DOHH2 (cell line): ENCODE data around the gene MCF2L.

ENCODE experiments used
- EZH2phosphoT487 ChIP-seq: fragments of 200-600 bp; sonication (generic); IDR thresholded peaks from 2 replicates; pipeline ENCODE4 v1.6.1; 2017; ENCODE audit warnings: borderline replicate concordance, mild to moderate bottlenecking, antibody characterized with exemption, low read length, moderate library complexity, mixed read lengths
- TF ChIP-seq, protein P1 (sequence below): fragments of 200-600 bp; sonication (generic); IDR thresholded peaks from one replicate; pipeline ENCODE4 v1.5.1; 2014; ENCODE audit warnings: antibody characterized with exemption, mild to moderate bottlenecking, low read depth, low read length; ENCODE audit not compliant: poor library complexity, severe bottlenecking

DNA sequence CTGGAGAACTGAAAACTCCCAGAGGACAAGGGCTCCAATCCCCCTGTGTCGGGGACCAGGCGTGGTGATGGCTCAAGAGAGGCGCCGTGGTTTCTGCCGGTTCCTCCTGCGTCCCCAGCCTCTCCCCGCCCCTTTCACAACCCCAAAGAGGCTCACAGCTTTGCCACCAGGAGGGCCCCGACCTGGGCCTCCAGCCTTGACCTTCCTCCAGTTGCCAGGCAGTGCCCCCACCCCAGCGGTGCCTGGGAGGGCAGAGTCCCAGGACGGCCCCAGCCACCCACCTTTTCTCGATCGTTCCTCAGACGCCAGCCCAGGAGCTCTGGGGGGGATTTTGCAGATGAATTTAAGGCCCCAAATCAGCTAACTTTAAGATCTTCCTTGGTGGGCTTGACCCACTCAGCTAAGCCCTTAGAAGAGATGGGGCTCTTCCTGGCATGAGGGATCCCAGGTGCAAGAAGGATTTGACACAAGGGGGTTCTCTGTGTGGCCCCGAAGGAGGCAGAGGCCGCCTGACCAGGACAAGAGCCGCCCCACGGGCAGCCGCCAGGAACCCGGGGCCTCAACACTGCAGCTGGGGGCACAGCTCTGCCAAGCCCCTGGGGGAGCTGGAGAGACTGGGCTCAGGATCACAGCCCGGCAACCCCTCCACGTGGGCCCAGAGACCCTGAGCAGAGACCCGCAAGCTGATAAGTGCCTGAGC, 47.0 kb downstream of the MCF2L start:
- TF ChIP-seq, protein P1, sequence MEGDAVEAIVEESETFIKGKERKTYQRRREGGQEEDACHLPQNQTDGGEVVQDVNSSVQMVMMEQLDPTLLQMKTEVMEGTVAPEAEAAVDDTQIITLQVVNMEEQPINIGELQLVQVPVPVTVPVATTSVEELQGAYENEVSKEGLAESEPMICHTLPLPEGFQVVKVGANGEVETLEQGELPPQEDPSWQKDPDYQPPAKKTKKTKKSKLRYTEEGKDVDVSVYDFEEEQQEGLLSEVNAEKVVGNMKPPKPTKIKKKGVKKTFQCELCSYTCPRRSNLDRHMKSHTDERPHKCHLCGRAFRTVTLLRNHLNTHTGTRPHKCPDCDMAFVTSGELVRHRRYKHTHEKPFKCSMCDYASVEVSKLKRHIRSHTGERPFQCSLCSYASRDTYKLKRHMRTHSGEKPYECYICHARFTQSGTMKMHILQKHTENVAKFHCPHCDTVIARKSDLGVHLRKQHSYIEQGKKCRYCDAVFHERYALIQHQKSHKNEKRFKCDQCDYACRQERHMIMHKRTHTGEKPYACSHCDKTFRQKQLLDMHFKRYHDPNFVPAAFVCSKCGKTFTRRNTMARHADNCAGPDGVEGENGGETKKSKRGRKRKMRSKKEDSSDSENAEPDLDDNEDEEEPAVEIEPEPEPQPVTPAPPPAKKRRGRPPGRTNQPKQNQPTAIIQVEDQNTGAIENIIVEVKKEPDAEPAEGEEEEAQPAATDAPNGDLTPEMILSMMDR = no peak
- TF ChIP-seq EZH2phosphoT487 = no peak
